Measurements from ENCODE around the gene CBFB. TPM values are rescaled to one million over a fixed set of nuclear protein-coding genes. Genes with fewer than 3 reads are reported as not detected.

Gene CBFB
- total and polyA plus RNA-seq, 2 experiments from 2014 or later: 52.3 to 53.3 TPM

GRCh38 chr16:67009158-67009557, 19.8 kb upstream of the CBFB start:
- H3K36me3 ChIP-seq (ENCODE audit: low read depth): no peaks in the 10 kb centered on the region
- no peak for DNase-seq
- H4K20me1 ChIP-seq (ENCODE audit: insufficient read depth): no peaks in the 10 kb centered on the region
- no peak overlapping the region for H3K4me3 ChIP-seq
- no peak overlapping the region for H3K9ac ChIP-seq
- peaks cover 5% of the 10 kb centered on the region; the same call in 1 of the 2 replicates for H3F3A ChIP-seq (ENCODE audit: insufficient read depth)
- in situ Hi-C loops (cut with MboI): no loop called here
- H3K4me2 ChIP-seq (ENCODE audit: unreplicated experiment): no peak overlapping the region
- H3K9me2 ChIP-seq (ENCODE audit: insufficient read depth): no peaks in the 10 kb centered on the region
- H3K79me2 ChIP-seq (ENCODE audit: insufficient read depth): no peaks in the 10 kb centered on the region
- WGBS, 2 experiments (ENCODE audit: low coverage in 1 of 2, low lambda C conversion rate in 2 of 2, missing lambda C conversion rate in 2 of 2): 58 to 69% methylated on average over 1 of the region's 1 CpG
- no peak overlapping the region for H2AFZ ChIP-seq
- peaks cover 10% of the 10 kb centered on the region for H3K4me1 ChIP-seq (ENCODE audit: insufficient read depth)
- TF ChIP-seq EZH2phosphoT487 (IDR thresholded peaks at IDR 0.05; ENCODE audit: insufficient read depth, low read depth) (no peak), EZH2 (IDR thresholded peaks at IDR 0.05; ENCODE audit: insufficient read depth, poor library complexity, severe bottlenecking) (no peak)
- no peaks in the 10 kb centered on the region for H3K9me3 ChIP-seq (ENCODE audit: low read depth)
- no peaks in the 10 kb centered on the region for H3K27me3 ChIP-seq (replicated peaks; ENCODE audit: insufficient read depth)
- no peak overlapping the region for H3K27ac ChIP-seq

- Histone ChIP-seq H3F3A (ENCODE audit: insufficient read depth) (peaks cover 13% of the 10 kb centered on the region; the same call in 1 of the 2 replicates), H3K4me3 (no peak overlapping the region), H4K20me1 (ENCODE audit: insufficient read depth) (no peaks in the 10 kb centered on the region), H3K4me2 (ENCODE audit: unreplicated experiment) (no peak overlapping the region), H3K9me2 (ENCODE audit: insufficient read depth) (no peaks in the 10 kb centered on the region), H3K4me1 (ENCODE audit: insufficient read depth) (peaks cover 10% of the 10 kb centered on the region), H2AFZ (no peak overlapping the region), H3K9ac (no peak overlapping the region), H3K27ac (no peak overlapping the region), H3K79me2 (ENCODE audit: insufficient read depth) (no peaks in the 10 kb centered on the region), H3K36me3 (ENCODE audit: low read depth) (no peaks in the 10 kb centered on the region), H3K27me3 (replicated peaks; ENCODE audit: insufficient read depth) (no peaks in the 10 kb centered on the region), H3K9me3 (ENCODE audit: low read depth) (no peaks in the 10 kb centered on the region)
- WGBS, 2 experiments (ENCODE audit: low coverage in 1 of 2, low lambda C conversion rate in 2 of 2, missing lambda C conversion rate in 2 of 2): 91 to 93% methylated on average over 2 of the region's 2 CpGs
- TF ChIP-seq EZH2phosphoT487 (IDR thresholded peaks at IDR 0.05; ENCODE audit: insufficient read depth, low read depth) (no peak), EZH2 (IDR thresholded peaks at IDR 0.05; ENCODE audit: insufficient read depth, poor library complexity, severe bottlenecking) (no peak)
- DNase-seq: no peak
- in situ Hi-C loops (cut with MboI): no loop called here
Observed at GRCh38 chr16:67011274-67011673, 17.7 kb upstream of the CBFB start.

- Histone ChIP-seq H4K20me1 (ENCODE audit: insufficient read depth) (no peaks in the 10 kb centered on the region), H3K27me3 (replicated peaks; ENCODE audit: insufficient read depth) (no peaks in the 10 kb centered on the region), H3K27ac (no peak overlapping the region), H3K36me3 (ENCODE audit: low read depth) (no peaks in the 10 kb centered on the region), H2AFZ (peak overlapping the region; percentile 86), H3F3A (ENCODE audit: insufficient read depth) (peaks cover 8% of the 10 kb centered on the region; the same call in 1 of the 2 replicates), H3K9ac (peak overlapping the region; percentile 65), H3K79me2 (ENCODE audit: insufficient read depth) (no peaks in the 10 kb centered on the region), H3K4me2 (ENCODE audit: unreplicated experiment) (peak overlapping the region; percentile 83), H3K9me2 (ENCODE audit: insufficient read depth) (no peaks in the 10 kb centered on the region), H3K9me3 (ENCODE audit: low read depth) (no peaks in the 10 kb centered on the region), H3K4me3 (peak overlapping the region; percentile 70), H3K4me1 (ENCODE audit: insufficient read depth) (no peaks in the 10 kb centered on the region)
- TF ChIP-seq EZH2 (IDR thresholded peaks at IDR 0.05; ENCODE audit: insufficient read depth, poor library complexity, severe bottlenecking) (no peak), EZH2phosphoT487 (IDR thresholded peaks at IDR 0.05; ENCODE audit: insufficient read depth, low read depth) (no peak)
- in situ Hi-C loops (cut with MboI): no loop called here
- no peak for DNase-seq
- 9 to 11% methylated on average over 21 of the region's 21 CpGs for WGBS, 2 experiments (ENCODE audit: low coverage in 1 of 2, low lambda C conversion rate in 2 of 2, missing lambda C conversion rate in 2 of 2)
Observed at GRCh38 chr16:67013233-67013822, 15.6 kb upstream of the CBFB start.

- Histone ChIP-seq H3K79me2 (ENCODE audit: insufficient read depth) (no peaks in the 10 kb centered on the region), H3K36me3 (ENCODE audit: low read depth) (no peaks in the 10 kb centered on the region)
- TF ChIP-seq EZH2 (IDR thresholded peaks at IDR 0.05; ENCODE audit: insufficient read depth, poor library complexity, severe bottlenecking): no peak
- no peak for TF ChIP-seq EZH2phosphoT487 (IDR thresholded peaks at IDR 0.05; ENCODE audit: insufficient read depth, low read depth)
Observed at GRCh38 chr16:67013823-67014633, 14.9 kb upstream of the CBFB start.

More at GRCh38 chr16:67013823-67014633, 14.9 kb upstream of the CBFB start:
- peak; percentile 84 for DNase-seq
- no peaks in the 10 kb centered on the region for H3K4me1 ChIP-seq (ENCODE audit: insufficient read depth)
- peak overlapping the region; percentile 65 for H3K9ac ChIP-seq
- no peaks in the 10 kb centered on the region for H3K9me3 ChIP-seq (ENCODE audit: low read depth)
- H3K27ac ChIP-seq: no peak overlapping the region
- H3K4me3 ChIP-seq: peak overlapping the region; percentile 70
- H3K9me2 ChIP-seq (ENCODE audit: insufficient read depth): no peaks in the 10 kb centered on the region
- no peaks in the 10 kb centered on the region for H4K20me1 ChIP-seq (ENCODE audit: insufficient read depth)
- peak overlapping the region; percentile 83 for H3K4me2 ChIP-seq (ENCODE audit: unreplicated experiment)
- WGBS, 2 experiments (ENCODE audit: low coverage in 1 of 2, low lambda C conversion rate in 2 of 2, missing lambda C conversion rate in 2 of 2): 0 to 3% methylated on average over 49 to 59 of the region's 70 CpGs
- peaks cover 8% of the 10 kb centered on the region; the same call in 1 of the 2 replicates for H3F3A ChIP-seq (ENCODE audit: insufficient read depth)
- in situ Hi-C loops (cut with MboI): no loop called here
- H2AFZ ChIP-seq: peak overlapping the region; percentile 86
- H3K27me3 ChIP-seq (replicated peaks; ENCODE audit: insufficient read depth): no peaks in the 10 kb centered on the region
